SK-N-MC (cell line): Measurements from ENCODE around the gene SLC12A3.

Experiments
- EZH2 ChIP-seq: fragments of 200-600 bp; sonication (generic); IDR thresholded peaks from one replicate; pipeline ENCODE4 v1.6.1; 2017; ENCODE audit warnings: antibody characterized with exemption
- FOXP2 ChIP-seq: optimal IDR thresholded peaks from 2 replicates; pipeline ENCODE3; 2011; ENCODE audit warnings: mild to moderate bottlenecking, moderate library complexity; ENCODE audit not compliant: insufficient read depth; ENCODE audit errors: extremely low read length, control extremely low read depth
- POLR2AphosphoS5 ChIP-seq: IDR thresholded peaks from 2 replicates; pipeline ENCODE4 v1.6.1; 2012; ENCODE audit warnings: mild to moderate bottlenecking, low read depth, low read length, borderline replicate concordance

DNA sequence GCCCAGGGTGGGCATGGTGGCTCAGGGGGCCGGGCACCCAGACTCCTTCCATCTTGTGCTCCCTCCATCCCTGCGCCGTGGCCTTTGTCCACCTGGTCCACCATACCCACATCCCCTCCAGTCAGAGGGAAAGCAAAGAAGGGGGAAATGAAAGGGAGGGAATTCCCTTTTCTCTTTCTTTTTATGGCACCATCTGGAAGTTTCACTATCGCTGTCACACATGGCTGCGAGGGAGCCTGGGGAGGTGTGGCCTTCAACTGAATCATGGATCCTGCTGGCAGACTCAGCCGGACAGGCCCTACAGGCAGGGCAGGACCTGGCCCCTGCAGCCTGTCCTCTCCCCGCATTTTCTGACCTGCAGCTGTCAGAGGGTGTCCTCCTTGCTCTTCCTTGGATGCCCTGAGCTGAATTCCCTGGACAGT lies 6.2 kb downstream of the SLC12A3 start:
- TF ChIP-seq POLR2AphosphoS5 (no peak), EZH2 (no peak), FOXP2 (no peak)
